Brain pericyte (primary cell): ENCODE results near the gene ARHGAP24.
"Not testable (repeated sequence)": the region's sequence is repeated elsewhere in the genome, so short reads cannot be mapped to it uniquely, and the experiment has no call there.

Source experiments
- DNase-seq: peaks from one replicate; pipeline ENCODE4 v3.0.0-alpha.2; 2012; ENCODE audit warnings: low read depth, low spot score

Gene ARHGAP24

DNA sequence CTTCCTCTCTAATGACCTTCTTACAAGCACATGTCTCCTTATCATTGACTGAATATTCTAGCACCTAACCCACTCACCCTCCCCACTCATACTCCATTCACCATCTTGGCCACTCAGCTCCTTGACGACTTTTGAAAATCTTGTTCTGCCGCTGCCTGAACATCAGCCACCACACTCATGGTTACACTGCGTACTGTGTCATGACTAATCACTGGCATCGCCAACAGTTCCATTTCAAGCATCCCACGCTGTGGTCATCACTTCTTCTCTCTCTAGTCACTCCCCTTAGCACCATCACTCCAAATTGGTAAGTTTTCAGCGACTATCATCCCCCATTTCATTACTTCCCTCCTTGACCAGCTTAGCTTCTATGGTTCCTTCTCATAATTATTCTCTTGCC lies 532.1 kb downstream of the ARHGAP24 start:
- DNase-seq, result no peak

DNA sequence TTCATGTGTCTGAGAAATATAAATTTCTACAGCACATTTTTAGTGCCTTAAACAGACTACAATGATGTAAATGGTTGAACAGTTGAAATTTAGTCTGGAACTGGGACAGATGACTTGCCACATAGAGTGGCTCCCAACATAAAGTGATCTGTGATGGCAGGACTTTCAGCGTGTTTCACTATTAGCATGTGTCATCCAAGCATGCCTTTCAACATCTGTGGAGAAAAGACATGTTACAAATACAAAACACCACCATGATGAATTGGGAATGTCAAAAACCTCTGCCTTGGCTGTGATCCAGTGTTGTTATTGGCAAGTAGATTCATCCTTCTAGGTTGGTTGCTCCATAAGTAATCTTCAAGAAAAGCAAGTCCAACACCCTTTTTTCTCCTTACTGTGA lies 536.2 kb downstream of the ARHGAP24 start:
- DNase-seq, result peak; percentile 64

DNA sequence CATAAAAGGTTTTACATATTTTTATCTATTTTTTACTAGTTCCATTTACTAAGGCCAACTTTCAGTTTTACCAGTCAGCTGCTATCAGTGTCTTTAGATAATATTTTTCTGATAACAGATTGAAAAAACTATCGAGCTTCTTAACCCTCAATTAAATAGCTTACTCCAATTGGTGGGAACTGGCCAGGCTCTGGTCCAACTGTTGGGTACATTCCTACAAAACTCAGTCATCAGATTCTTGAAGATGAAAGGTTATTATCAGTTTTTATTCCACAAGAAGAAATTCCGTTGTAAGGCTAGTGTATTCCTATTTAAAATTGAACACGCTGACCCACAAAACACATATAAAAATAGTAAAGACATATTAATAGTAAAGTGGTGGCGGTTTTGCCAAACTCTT lies 538.7 kb downstream of the ARHGAP24 start:
- no peak for DNase-seq

DNA sequence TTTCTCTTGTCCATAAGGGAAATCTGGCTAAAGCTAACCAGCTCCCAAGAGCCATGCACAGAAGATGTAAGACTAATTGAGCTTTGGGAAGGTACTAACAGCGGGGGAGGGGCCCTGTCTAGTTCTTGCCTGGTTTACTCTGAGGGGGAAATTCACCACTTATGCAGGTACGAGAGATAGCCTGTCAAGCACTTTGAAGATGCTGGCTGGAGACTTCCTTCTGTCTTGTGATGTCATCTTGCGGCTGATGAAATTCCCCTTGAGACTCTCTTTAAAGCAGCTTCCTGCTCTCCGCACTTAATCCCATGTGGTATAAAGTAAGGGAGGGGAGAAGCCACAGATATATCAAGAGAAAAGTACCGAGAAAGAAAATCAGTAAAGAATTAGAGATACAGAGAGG lies 539.6 kb downstream of the ARHGAP24 start:
- DNase-seq, result no peak

GRCh38 chr4:86015412-86016350 lies 540.7 kb downstream of the ARHGAP24 start:
- peak; percentile 53 for DNase-seq

DNA sequence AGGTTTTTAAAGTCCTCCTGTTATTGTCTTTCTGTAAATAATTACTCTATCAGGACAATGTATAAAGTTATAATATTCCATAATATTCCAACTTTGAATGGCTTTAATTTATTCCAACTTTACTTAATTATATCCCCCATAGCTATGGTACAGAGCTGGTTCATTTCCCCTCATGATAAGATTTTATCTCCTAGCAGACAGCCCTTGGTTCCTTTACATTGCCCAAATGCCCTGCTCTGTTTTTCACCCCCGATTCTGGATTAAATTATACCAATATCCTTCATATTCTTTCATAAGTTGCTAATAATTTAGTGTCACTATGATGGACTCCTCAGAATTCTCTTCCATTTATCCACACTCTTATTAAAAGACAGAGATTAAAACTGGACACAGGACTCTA lies 544.4 kb downstream of the ARHGAP24 start:
- no peak for DNase-seq

DNA sequence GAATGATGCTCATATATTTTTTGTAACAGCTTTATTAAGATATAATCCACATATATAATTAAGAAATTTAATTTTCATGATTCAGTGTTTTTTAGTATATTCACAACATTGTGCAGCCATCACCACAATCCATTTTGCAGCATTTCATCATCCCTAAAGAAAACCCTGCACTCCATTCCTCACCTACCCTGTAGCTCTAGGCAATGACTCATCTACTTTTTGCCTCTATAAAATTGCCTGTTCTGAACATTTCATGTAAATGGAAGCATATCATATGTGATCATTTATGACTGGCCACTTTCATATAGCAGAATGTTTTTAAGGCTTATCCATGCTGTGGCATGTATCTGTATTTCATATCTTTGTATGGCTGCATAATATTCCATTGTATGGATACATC lies 545.0 kb downstream of the ARHGAP24 start:
- DNase-seq, result no peak

DNA sequence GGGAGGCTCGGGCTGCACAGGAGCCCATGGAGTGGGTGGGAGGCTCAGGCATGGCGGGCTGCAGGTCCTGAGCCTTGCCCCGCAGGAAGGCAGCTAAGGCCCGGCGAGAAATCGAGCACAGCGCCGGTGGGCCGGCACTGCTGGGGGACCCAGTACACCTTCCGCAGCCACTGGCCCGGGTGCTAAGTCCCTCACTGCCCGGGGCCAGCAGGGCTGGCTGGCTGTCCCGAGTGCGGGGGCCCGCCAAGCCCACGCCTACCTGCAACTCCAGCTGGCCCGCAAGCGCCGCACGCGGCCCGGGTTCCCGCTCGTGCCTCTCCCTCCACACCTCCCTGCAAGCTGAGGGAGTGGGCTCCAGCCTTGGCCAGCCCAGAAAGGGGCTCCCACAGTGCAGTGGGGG lies 546.7 kb downstream of the ARHGAP24 start:
- DNase-seq, result not testable (repeated sequence)

DNA sequence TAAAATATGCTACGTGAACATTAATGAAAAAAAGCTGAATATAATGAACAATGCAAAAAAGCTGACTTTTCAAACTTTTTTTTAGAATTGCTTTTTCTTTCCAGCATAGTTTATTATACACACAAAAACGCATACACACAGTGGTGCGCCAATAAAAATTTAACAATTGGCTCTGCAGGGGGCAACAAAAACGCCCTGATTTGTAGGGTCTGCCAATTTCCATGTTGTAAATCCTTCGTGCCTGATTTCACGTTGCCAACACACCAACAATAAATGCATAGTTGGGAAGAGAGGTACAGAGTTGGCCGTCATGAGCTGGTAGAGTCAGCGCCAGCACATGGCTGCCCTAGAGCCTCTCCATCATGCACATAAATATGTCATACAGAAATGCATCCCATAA lies 551.8 kb downstream of the ARHGAP24 start:
- no peak for DNase-seq

DNA sequence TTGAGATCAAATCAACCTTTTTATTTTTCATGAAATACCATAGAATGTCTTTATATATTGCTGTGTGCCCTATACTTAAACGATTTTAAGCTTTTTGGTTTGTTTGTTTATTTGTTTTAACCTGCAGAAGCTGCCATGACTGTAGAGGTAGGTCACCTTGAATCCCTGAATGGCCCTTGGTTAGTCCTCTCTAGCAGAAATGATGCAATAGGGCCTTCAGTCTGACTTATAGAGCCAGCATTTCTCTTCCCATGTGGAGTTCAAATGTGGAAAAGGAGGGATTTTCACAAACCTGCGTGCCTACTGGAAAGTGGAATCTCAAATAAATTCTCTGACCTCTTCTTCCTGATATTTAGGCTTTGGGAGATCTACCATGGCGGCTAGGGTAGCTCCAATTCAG lies 557.0 kb downstream of the ARHGAP24 start:
- DNase-seq, result no peak

- DNase-seq, result peak; percentile 44
Measured at GRCh38 chr4:86032476-86033022, 557.6 kb downstream of the ARHGAP24 start.

- peak; percentile 75 for DNase-seq
Measured at GRCh38 chr4:86033171-86033570, 558.2 kb downstream of the ARHGAP24 start.

- no peak for DNase-seq
Measured at GRCh38 chr4:86034616-86035015, 559.7 kb downstream of the ARHGAP24 start.

GRCh38 chr4:86035688-86036087 lies 560.7 kb downstream of the ARHGAP24 start:
- no peak for DNase-seq

DNA sequence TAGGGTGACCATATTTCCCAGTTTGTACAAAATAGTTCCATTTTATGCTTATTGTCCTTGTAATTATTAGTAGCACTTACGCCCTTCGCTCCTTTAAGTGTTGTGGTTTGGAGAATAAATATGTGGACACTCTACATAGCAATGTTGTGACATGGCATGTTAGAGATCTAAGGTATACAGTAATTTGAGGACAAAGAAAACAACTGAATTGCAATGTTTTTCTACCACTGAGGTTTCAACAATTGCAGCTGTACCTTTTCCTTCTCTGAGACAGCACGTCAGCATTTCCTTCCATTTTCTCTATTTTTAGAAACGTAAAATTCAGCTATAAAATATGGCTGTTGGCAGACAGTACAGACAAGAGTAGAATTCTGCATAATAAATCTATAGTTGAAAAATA lies 561.8 kb downstream of the ARHGAP24 start:
- DNase-seq, result no peak

DNA sequence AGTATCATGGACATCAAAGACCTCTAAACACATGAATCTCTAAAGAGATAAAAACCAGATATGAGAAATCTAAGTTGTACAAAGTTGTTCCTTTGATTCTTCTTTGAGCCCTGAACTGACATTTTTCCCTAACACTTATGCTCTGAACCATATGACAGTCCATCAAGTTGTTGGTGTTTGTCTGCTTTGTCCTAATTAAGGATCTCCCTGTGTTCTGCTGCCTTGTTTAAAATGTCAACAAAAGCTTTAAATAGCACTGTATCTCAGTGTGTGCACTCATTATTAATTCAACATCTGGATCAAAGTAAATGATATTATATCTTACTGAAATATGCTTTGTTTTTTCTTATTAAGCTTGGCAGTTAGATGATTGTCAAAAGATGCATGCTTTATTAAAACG lies 563.1 kb downstream of the ARHGAP24 start:
- no peak for DNase-seq

DNA sequence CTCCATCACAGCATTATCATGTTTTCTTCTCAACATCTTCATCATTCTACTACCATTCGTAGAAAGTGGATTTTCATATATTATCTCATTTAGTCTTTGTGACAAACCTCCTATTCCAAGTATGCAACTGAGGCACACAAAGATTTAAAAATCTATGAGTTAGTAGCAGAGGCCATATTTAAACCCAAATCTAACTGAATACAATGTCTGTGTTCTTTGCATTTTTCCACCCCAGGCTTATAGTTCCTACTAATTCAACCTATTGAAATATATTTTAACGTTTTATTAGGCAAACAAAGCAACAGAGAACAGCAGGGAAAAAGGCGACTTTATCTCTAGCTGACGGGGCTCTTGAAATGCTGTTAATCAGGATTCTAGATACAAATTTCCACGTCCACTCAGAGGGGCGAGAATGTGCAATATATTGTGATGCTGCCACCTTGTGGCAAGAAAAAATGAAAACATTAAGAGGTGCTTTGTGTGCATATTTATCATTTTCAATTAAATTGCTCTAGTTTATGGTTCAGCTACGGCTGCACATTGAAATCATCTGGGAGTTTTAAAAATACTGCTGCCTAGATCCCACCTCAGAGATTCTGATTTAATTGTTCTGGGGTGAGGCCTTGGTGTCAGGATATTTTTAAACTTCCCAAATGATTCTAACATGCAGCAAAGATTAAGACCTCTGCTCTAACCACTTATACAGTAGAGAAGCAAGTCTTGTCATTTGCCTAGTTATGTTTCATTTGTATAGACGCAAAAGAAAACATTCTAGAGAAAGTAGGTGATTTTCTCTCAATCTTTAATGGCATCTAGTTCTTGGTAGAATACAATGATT lies 569.0 kb downstream of the ARHGAP24 start:
- no peak for DNase-seq

DNA sequence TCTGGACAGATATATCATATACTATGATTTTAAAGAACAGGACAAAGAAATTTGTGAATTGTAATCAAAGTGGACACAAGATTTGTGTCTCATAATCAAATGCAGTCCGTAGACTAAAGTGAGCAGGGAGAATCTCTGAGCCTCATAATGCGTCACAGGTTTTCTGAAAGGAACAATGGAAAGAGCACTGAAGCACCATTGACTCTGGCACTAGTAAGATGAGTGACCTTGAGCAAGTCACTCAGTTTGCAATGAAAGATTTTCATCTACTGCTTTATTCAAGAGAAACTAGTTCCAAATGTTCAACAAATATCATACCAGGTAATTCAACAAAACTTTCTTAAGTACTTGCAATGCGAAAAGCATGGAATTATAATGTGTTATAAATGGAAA lies 569.6 kb downstream of the ARHGAP24 start:
- no peak for DNase-seq

DNA sequence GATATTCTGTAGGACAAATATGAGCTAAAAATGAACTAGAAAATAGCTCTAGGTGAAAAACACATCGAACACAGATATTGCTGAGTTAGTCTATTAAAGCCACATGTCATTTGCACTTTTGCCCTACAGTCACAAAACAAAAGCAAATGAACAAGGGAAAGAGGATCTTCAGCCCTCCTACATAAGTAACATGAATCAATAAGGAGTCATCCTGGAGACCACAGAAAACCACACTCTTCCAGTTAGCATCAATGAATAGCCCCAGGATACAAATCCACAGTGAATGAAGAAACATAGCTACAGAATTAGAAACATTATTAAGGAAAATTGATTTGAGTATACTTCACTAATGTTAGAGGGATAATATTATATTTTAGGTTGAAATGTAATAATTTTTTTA lies 573.5 kb downstream of the ARHGAP24 start:
- DNase-seq, result no peak

DNA sequence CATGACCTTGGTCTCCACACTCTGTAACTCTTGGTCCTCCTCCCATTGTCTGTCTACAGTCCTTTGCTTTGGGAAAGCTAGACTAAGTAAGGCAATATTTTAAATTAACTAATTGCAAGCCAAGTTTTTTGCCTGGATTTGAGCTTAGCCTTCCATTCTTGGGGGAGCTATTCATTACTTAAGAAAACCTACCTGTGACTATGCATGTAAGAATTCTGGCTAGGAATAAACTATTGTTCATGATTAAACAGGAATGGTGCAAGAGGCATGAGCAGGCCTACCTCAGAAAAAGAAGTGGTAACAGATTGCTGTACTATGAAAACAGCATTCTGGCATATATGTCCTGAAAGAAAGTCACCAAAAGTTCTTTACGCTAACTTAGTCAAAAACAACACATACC lies 575.5 kb downstream of the ARHGAP24 start:
- DNase-seq, result no peak
